Gastroesophageal sphincter (tissue), 3 donors: ENCODE results near the gene PTPN1.

Experiments
- EP300 ChIP-seq: sonication (generic); formaldehyde crosslinking; IDR thresholded peaks from one replicate; pipeline ENCODE4 v1.6.1; 2017; ENCODE audit warnings: antibody characterized with exemption, mild to moderate bottlenecking
- POLR2A ChIP-seq, 2 donors: fragments of 450-650 bp; IDR thresholded peaks; one replicate each; pipeline ENCODE4 v1.6.1; 2017; ENCODE audit warnings: antibody characterized with exemption in 2 of 2, mild to moderate bottlenecking in 2 of 2, moderate library complexity in 1 of 2
- TF ChIP-seq, protein P1 (sequence below), 4 experiments: fragments of 200-600 bp in 2 of 4; fragments of 450-650 bp in 2 of 4; sonication (generic) in 1 of 4; IDR thresholded peaks; one replicate each; pipeline ENCODE4 v1.5.1; 2017 to 2019; ENCODE audit warnings: antibody characterized with exemption in 4 of 4, mild to moderate bottlenecking in 2 of 4, moderate library complexity in 2 of 4

DNA sequence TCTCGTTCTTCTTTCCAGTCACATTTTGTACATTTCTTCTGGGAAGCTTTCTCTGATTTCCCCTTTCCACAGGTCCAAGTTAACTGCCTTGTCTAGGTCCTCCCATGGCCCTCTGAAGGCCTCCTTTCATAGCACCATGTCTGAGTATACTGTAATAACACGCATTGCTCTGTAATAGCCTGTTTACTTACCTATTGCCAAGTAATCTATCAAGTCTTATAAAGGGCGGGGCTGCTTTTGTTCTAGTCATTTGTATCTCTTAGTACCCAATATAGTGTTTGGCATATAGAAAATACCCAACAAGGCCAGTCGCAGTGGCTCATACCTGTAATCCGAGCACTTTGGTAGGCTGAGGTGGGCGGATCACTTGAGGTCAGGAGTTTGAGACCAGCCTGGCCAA, 17.9 kb downstream of the PTPN1 start:
- TF ChIP-seq, protein P1, sequence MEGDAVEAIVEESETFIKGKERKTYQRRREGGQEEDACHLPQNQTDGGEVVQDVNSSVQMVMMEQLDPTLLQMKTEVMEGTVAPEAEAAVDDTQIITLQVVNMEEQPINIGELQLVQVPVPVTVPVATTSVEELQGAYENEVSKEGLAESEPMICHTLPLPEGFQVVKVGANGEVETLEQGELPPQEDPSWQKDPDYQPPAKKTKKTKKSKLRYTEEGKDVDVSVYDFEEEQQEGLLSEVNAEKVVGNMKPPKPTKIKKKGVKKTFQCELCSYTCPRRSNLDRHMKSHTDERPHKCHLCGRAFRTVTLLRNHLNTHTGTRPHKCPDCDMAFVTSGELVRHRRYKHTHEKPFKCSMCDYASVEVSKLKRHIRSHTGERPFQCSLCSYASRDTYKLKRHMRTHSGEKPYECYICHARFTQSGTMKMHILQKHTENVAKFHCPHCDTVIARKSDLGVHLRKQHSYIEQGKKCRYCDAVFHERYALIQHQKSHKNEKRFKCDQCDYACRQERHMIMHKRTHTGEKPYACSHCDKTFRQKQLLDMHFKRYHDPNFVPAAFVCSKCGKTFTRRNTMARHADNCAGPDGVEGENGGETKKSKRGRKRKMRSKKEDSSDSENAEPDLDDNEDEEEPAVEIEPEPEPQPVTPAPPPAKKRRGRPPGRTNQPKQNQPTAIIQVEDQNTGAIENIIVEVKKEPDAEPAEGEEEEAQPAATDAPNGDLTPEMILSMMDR (IDR thresholded peaks at IDR 0.05) = no peak
- TF ChIP-seq EP300 (no peak), POLR2A (IDR thresholded peaks at IDR 0.05) (no peak)
